Caco-2 (cell line): ENCODE measurements around the gene TMUB2. TPM values are rescaled to one million over a fixed set of nuclear protein-coding genes. Genes with fewer than 3 reads are reported as not detected.

Experiments
- BruUV-seq: library from RNA; stranded (reverse); fragments of 400-500 nt; replicated peaks from 2 replicates; lab custom pipeline; 2021; lab: Mats Ljungman, UMichigan
- CTCF ChIA-PET: fragments of 300-600 bp; sonication (Branson Sonifier 250); formaldehyde crosslinking; loops from one replicate; lab custom pipeline; 2022; ENCODE audit warnings: antibody characterized with exemption; lab: Charles Lee
- POLR2A ChIA-PET: fragments of 300-600 bp; sonication (Branson Sonifier 250); formaldehyde crosslinking; loops from one replicate; lab custom pipeline; 2022; ENCODE audit warnings: antibody characterized with exemption; lab: Charles Lee
- DNase-seq, 2 experiments: peaks; one replicate each; pipeline versions ENCODE4 v3.0.0 to v3.0.0-alpha.2; 2020 to 2022
- H3K27me3 ChIP-seq: replicated peaks from 2 replicates; pipeline ENCODE4 v1.6.0; 2011; ENCODE audit warnings: low read length; ENCODE audit not compliant: control insufficient read depth, insufficient read depth
- H3K36me3 ChIP-seq: 2 replicates; pipeline ENCODE4 v1.5.1; 2011; ENCODE audit warnings: low read length; ENCODE audit not compliant: control insufficient read depth, insufficient read depth
- H3K4me1 ChIP-seq: fragments of 250-450 bp; sonication (Bioruptor Pico); 2 replicates; pipeline ENCODE4 v1.5.1; 2020; ENCODE audit warnings: mild to moderate bottlenecking
- H3K4me3 ChIP-seq: 2 replicates; pipeline ENCODE4 v1.5.1; 2011; ENCODE audit warnings: low read depth, mild to moderate bottlenecking, control low read depth, low read length
- H3K9me3 ChIP-seq: fragments of 250-450 bp; sonication (Bioruptor Pico); 2 replicates; pipeline ENCODE4 v1.5.1; 2020; ENCODE audit warnings: mild to moderate bottlenecking, moderate library complexity
- H3K27ac Mint-ChIP-seq: one replicate; pipeline ENCODE4 v1.8.0; 2022; ENCODE audit warnings: mixed read lengths; ENCODE audit not compliant: unreplicated experiment
- H3K27me3 Mint-ChIP-seq: one replicate; pipeline ENCODE4 v1.8.0; 2022; ENCODE audit warnings: mixed read lengths; ENCODE audit not compliant: insufficient read depth, unreplicated experiment
- H3K36me3 Mint-ChIP-seq: one replicate; pipeline ENCODE4 v1.8.0; 2022; ENCODE audit warnings: mild to moderate bottlenecking, mixed read lengths; ENCODE audit not compliant: insufficient read depth, unreplicated experiment
- H3K4me1 Mint-ChIP-seq: one replicate; pipeline ENCODE4 v1.8.0; 2022; ENCODE audit warnings: low read depth, mixed read lengths; ENCODE audit not compliant: unreplicated experiment
- H3K4me3 Mint-ChIP-seq: one replicate; pipeline ENCODE4 v1.8.0; 2022; ENCODE audit warnings: mild to moderate bottlenecking, moderate library complexity, mixed read lengths; ENCODE audit not compliant: unreplicated experiment
- H3K9me3 Mint-ChIP-seq: one replicate; pipeline ENCODE4 v1.8.0; 2022; ENCODE audit warnings: mixed read lengths; ENCODE audit not compliant: unreplicated experiment
- CTCF ChIP-seq, 2 experiments: fragments of 200-600 bp in 1 of 2; IDR thresholded peaks; 1 replicate in 1 of 2; 2 replicates in 1 of 2; pipeline versions ENCODE4 v1.5.1 to v1.8.0; 2011 to 2022; ENCODE audit warnings: antibody characterized with exemption in 1 of 2, control low read depth in 1 of 2, inconsistent platforms in 1 of 2, low read depth in 1 of 2, low read length in 1 of 2, mild to moderate bottlenecking in 1 of 2, moderate library complexity in 1 of 2; ENCODE audit not compliant: insufficient read depth in 1 of 2, severe bottlenecking in 1 of 2, unreplicated experiment in 1 of 2
- intact Hi-C: fragments of 100-400 bp; cut with micrococcal nuclease; formaldehyde crosslinking; loops from one replicate; pipeline ENCODE4 v1.10.0; 2022; ENCODE audit not compliant: unreplicated experiment
- total RNA-seq: library from RNA; stranded (reverse); gene quantifications from 2 replicates; pipeline ENCODE4 v1.2.3, GENCODE V29; 2022

TMUB2 gene
- total RNA-seq, 1 experiment from 2014 or later = 28.4 TPM

GRCh38 chr17:44216173-44216572, 29.4 kb downstream of the TMUB2 start:
- no peak for DNase-seq
- POLR2A ChIA-PET = no interaction called here
- Histone ChIP-seq H3K4me1 (peaks cover 5% of the 10 kb centered on the region; the same call in 1 of the 2 replicates), H3K4me3 (no peak overlapping the region), H3K9me3 (no peaks in the 10 kb centered on the region), H3K36me3 (peaks cover 11% of the 10 kb centered on the region), H3K27me3 (no peaks in the 10 kb centered on the region)
- BruUV-seq = no TSS peak
- CTCF ChIA-PET = interaction anchor here (1.0 to 1.3 kb wide), 2 partner anchors 92 to 111 kb away, joined by 3 to 4 read pairs; partner anchors contain the start of gene RUNDC3A
- H3K27me3 Mint-ChIP-seq = no peaks in the 10 kb centered on the region
- H3K27ac Mint-ChIP-seq = no peak overlapping the region
- H3K36me3 Mint-ChIP-seq = peaks cover 62% of the 10 kb centered on the region
- intact Hi-C loops = no loop called here
- H3K4me1 Mint-ChIP-seq = no peaks in the 10 kb centered on the region
- no peaks in the 10 kb centered on the region for H3K9me3 Mint-ChIP-seq
- no peak for TF ChIP-seq CTCF (IDR thresholded peaks at IDR 0.05; ENCODE audit: insufficient read depth in 1 of 2, low read depth in 1 of 2, low read length in 1 of 2, severe bottlenecking in 1 of 2, unreplicated experiment in 1 of 2)
- no peak overlapping the region for H3K4me3 Mint-ChIP-seq

GRCh38 chr17:44216694-44217093, 29.9 kb downstream of the TMUB2 start:
- peaks cover 11% of the 10 kb centered on the region for H3K36me3 ChIP-seq
- no peak for TF ChIP-seq CTCF (IDR thresholded peaks at IDR 0.05; ENCODE audit: insufficient read depth in 1 of 2, low read depth in 1 of 2, low read length in 1 of 2, severe bottlenecking in 1 of 2, unreplicated experiment in 1 of 2)
- no peak overlapping the region for H3K27ac Mint-ChIP-seq
- BruUV-seq = no TSS peak
- no peaks in the 10 kb centered on the region for H3K27me3 Mint-ChIP-seq
- peaks cover 5% of the 10 kb centered on the region; the same call in 1 of the 2 replicates for H3K4me1 ChIP-seq
- no peaks in the 10 kb centered on the region for H3K27me3 ChIP-seq
- intact Hi-C loops = no loop called here
- no peak overlapping the region for H3K4me3 ChIP-seq
- H3K4me3 Mint-ChIP-seq = peak overlapping the region; percentile 45
- ChIA-PET CTCF (interaction anchor here (1.0 to 1.3 kb wide), 2 partner anchors 92 to 110 kb away, joined by 3 to 4 read pairs; partner anchors contain the start of gene RUNDC3A), POLR2A (no interaction called here)
- peaks cover 62% of the 10 kb centered on the region for H3K36me3 Mint-ChIP-seq
- H3K9me3 ChIP-seq = no peaks in the 10 kb centered on the region
- H3K9me3 Mint-ChIP-seq = no peaks in the 10 kb centered on the region
- no peaks in the 10 kb centered on the region for H3K4me1 Mint-ChIP-seq
- DNase-seq = no peak

- H3K36me3 ChIP-seq = peaks cover 11% of the 10 kb centered on the region
- Mint-ChIP-seq H3K36me3 (peaks cover 58% of the 10 kb centered on the region), H3K4me3 (peak overlapping the region; percentile 79), H3K27ac (peak overlapping the region; percentile 47), H3K27me3 (no peaks in the 10 kb centered on the region), H3K4me1 (peaks cover 7% of the 10 kb centered on the region), H3K9me3 (no peaks in the 10 kb centered on the region)
- intact Hi-C loops = loop anchor here (1.0 to 2.0 kb wide), 3 partner anchors 18 to 107 kb away; partner anchors contain the start of genes SLC25A39 and TMUB2
- no peaks in the 10 kb centered on the region for H3K9me3 ChIP-seq
- peak in 1 of 2 experiments; percentile 65 for DNase-seq
- H3K4me1 ChIP-seq = peaks cover 9% of the 10 kb centered on the region
- no peaks in the 10 kb centered on the region for H3K27me3 ChIP-seq
- peak overlapping the region; percentile 98 for H3K4me3 ChIP-seq
- CTCF ChIA-PET = interaction anchor here (0.6 to 1.8 kb wide), 18 partner anchors 12 to 1975 kb away, joined by 3 to 15 read pairs (median 4); partner anchors contain the start of genes DBF4B, HDAC5, RUNDC3A and TMUB2
- BruUV-seq = TSS peak; percentile 34
- POLR2A ChIA-PET = interaction anchor here (0.6 to 1.0 kb wide), 11 partner anchors 7 to 753 kb away, joined by 3 to 11 read pairs (median 5); partner anchors contain the start of genes ATXN7L3, SLC25A39 and TMUB2
- TF ChIP-seq CTCF (IDR thresholded peaks at IDR 0.05; ENCODE audit: insufficient read depth in 1 of 2, low read depth in 1 of 2, low read length in 1 of 2, severe bottlenecking in 1 of 2, unreplicated experiment in 1 of 2) = no peak
Measured at GRCh38 chr17:44217738-44218343, 31.1 kb downstream of the TMUB2 start.
